H1 (cell line): Measurements from ENCODE around the gene TIAM2. TPM values are rescaled to one million over a fixed set of nuclear protein-coding genes. Genes with fewer than 3 reads are reported as not detected.

Experiments used
- CTCF ChIA-PET: fragments of 300-600 bp; sonication (Branson Sonifier 250); formaldehyde crosslinking; loops from one replicate; lab custom pipeline; 2021; ENCODE audit not compliant: partially characterized antibody; lab: Charles Lee
- POLR2A ChIA-PET: fragments of 300-600 bp; sonication (Branson Sonifier 250); formaldehyde crosslinking; loops from one replicate; lab custom pipeline; 2021; ENCODE audit warnings: inconsistent platforms; ENCODE audit not compliant: partially characterized antibody; lab: Charles Lee
- DNase-seq, 2 experiments: peaks; one replicate each; pipeline versions ENCODE4 v3.0.0 to v3.0.0-alpha.2; 2010 to 2022; ENCODE audit warnings: low spot score in 2 of 2, low read depth in 1 of 2, mixed read lengths in 1 of 2
- FAIRE-seq: peaks from 2 replicates; lab custom pipeline; 2011; peaks lifted over from hg19 to GRCh38; lab: Jason Lieb, UNC
- H2AFZ ChIP-seq: 2 replicates; pipeline ENCODE4 v1.8.1; 2012; ENCODE audit warnings: low read length, inconsistent platforms
- H2AK5ac ChIP-seq: 2 replicates; pipeline ENCODE4 v1.6.1; 2013; ENCODE audit warnings: low read depth, low read length
- H2BK120ac ChIP-seq: replicated peaks from 2 replicates; pipeline ENCODE3; 2013; ENCODE audit warnings: low read depth, low read length, inconsistent platforms
- H2BK12ac ChIP-seq: 2 replicates; pipeline ENCODE4 v1.6.1; 2013; ENCODE audit warnings: low read depth, low read length
- H2BK15ac ChIP-seq: 2 replicates; pipeline ENCODE4 v1.6.1; 2013; ENCODE audit warnings: low read length
- H2BK20ac ChIP-seq: 2 replicates; pipeline ENCODE4 v1.6.1; 2013; ENCODE audit warnings: low read length
- H2BK5ac ChIP-seq: 2 replicates; pipeline ENCODE4 v1.6.1; 2013; ENCODE audit warnings: low read depth, low read length
- H3K14ac ChIP-seq: 2 replicates; pipeline ENCODE4 v1.6.1; 2013; ENCODE audit warnings: inconsistent platforms; ENCODE audit not compliant: insufficient read length
- H3K18ac ChIP-seq: 2 replicates; pipeline ENCODE4 v1.6.1; 2013; ENCODE audit warnings: low read length; ENCODE audit errors: extremely low read depth
- H3K23ac ChIP-seq: 2 replicates; pipeline ENCODE4 v1.6.1; 2013; ENCODE audit warnings: inconsistent platforms; ENCODE audit not compliant: insufficient read length
- H3K23me2 ChIP-seq: 2 replicates; pipeline ENCODE4 v1.6.1; 2013; ENCODE audit warnings: low read depth, low read length
- H3K27ac ChIP-seq: 2 replicates; pipeline ENCODE4 v1.6.1; 2011; ENCODE audit warnings: low read depth, low read length, inconsistent platforms
- H3K27me3 ChIP-seq, 4 experiments: replicated peaks in 1 of 4; 1 replicate in 1 of 4; 2 replicates in 3 of 4; pipeline versions ENCODE4 v1.6.1 to v1.8.1; 2011 to 2013; ENCODE audit warnings: low read length in 3 of 4, mild to moderate bottlenecking in 3 of 4, inconsistent platforms in 2 of 4, mixed read lengths in 2 of 4, moderate library complexity in 1 of 4; ENCODE audit not compliant: control insufficient read depth in 3 of 4, insufficient read depth in 3 of 4; ENCODE audit errors: extremely low read depth in 1 of 4
- H3K36me3 ChIP-seq, 4 experiments: 2 replicates each; pipeline versions ENCODE4 v1.6.1 to v1.8.1; 2011 to 2013; ENCODE audit warnings: mild to moderate bottlenecking in 4 of 4, low read length in 3 of 4, moderate library complexity in 2 of 4, control low read depth in 1 of 4, inconsistent platforms in 1 of 4; ENCODE audit not compliant: insufficient read depth in 4 of 4, control insufficient read depth in 2 of 4
- H3K4ac ChIP-seq: replicated peaks from 2 replicates; pipeline ENCODE3; 2013; ENCODE audit warnings: low read length, low read depth, mixed read lengths, inconsistent platforms; ENCODE audit not compliant: insufficient read length
- H3K4me1 ChIP-seq, 4 experiments: replicated peaks in 1 of 4; 1 replicate in 1 of 4; 2 replicates in 3 of 4; pipeline versions ENCODE4 v1.6.1 to v1.8.1; 2011 to 2013; ENCODE audit warnings: low read length in 3 of 4, inconsistent platforms in 2 of 4, mixed read lengths in 1 of 4; ENCODE audit not compliant: insufficient read depth in 4 of 4, control insufficient read depth in 3 of 4
- H3K4me2 ChIP-seq, 2 experiments: 2 replicates each; pipeline versions ENCODE4 v1.6.1 to v1.8.1; 2011 to 2013; ENCODE audit warnings: low read depth in 2 of 2, low read length in 2 of 2, control low read depth in 1 of 2, inconsistent platforms in 1 of 2, mild to moderate bottlenecking in 1 of 2; ENCODE audit not compliant: insufficient read depth in 1 of 2
- H3K4me3 ChIP-seq, 4 experiments: fragments of 200-600, 300-600 bp in 1 of 4; sonication (generic), shearing (Covaris generic), sonication (Bioruptor Twin) in 1 of 4; 2 replicates each; pipeline versions ENCODE4 v1.5.1 to v1.8.1; 2011 to 2016; ENCODE audit warnings: low read length in 4 of 4, low read depth in 3 of 4, control low read depth in 2 of 4, inconsistent platforms in 2 of 4, mild to moderate bottlenecking in 2 of 4, mixed read lengths in 1 of 4, moderate library complexity in 1 of 4; ENCODE audit not compliant: insufficient read depth in 2 of 4; ENCODE audit errors: extremely low read depth in 1 of 4
- H3K56ac ChIP-seq: replicated peaks from 2 replicates; pipeline ENCODE3; 2013; ENCODE audit warnings: low read depth, mild to moderate bottlenecking, mixed read lengths, low read length, inconsistent platforms; ENCODE audit not compliant: insufficient read length
- H3K79me1 ChIP-seq: 2 replicates; pipeline ENCODE4 v1.6.1; 2013; ENCODE audit warnings: low read depth, low read length, control low read depth
- H3K79me2 ChIP-seq, 2 experiments: 2 replicates each; pipeline versions ENCODE4 v1.6.1 to v1.8.1; 2012 to 2013; ENCODE audit warnings: low read length in 2 of 2, mild to moderate bottlenecking in 2 of 2, inconsistent platforms in 1 of 2; ENCODE audit not compliant: insufficient read depth in 2 of 2, control insufficient read depth in 1 of 2
- H3K9ac ChIP-seq, 4 experiments: replicated peaks in 1 of 4; 1 replicate in 1 of 4; 2 replicates in 3 of 4; pipeline versions ENCODE4 v1.6.1 to v1.8.1; 2011 to 2013; ENCODE audit warnings: low read depth in 3 of 4, low read length in 3 of 4, control low read depth in 2 of 4, mild to moderate bottlenecking in 2 of 4, moderate library complexity in 2 of 4, inconsistent platforms in 1 of 4; ENCODE audit errors: extremely low read depth in 1 of 4
- H3K9me3 ChIP-seq, 2 experiments: 2 replicates each; pipeline versions ENCODE4 v1.6.1 to v1.8.1; 2012 to 2013; ENCODE audit warnings: mild to moderate bottlenecking in 2 of 2, moderate library complexity in 2 of 2, control low read depth in 1 of 2, inconsistent platforms in 1 of 2, low read depth in 1 of 2, low read length in 1 of 2, mixed read lengths in 1 of 2; ENCODE audit not compliant: insufficient read depth in 2 of 2
- H4K20me1 ChIP-seq, 2 experiments: replicated peaks in 1 of 2; 2 replicates each; pipeline versions ENCODE3 to v1.8.1; 2011 to 2013; ENCODE audit warnings: inconsistent platforms in 2 of 2, low read length in 2 of 2, mild to moderate bottlenecking in 1 of 2; ENCODE audit not compliant: insufficient read depth in 2 of 2, control insufficient read depth in 1 of 2
- H4K5ac ChIP-seq: 2 replicates; pipeline ENCODE4 v1.6.1; 2013; ENCODE audit warnings: low read length, low read depth, mixed read lengths, inconsistent platforms; ENCODE audit not compliant: insufficient read length
- H4K8ac ChIP-seq: 2 replicates; pipeline ENCODE4 v1.8.0; 2013; ENCODE audit warnings: mild to moderate bottlenecking, moderate library complexity, low read length, inconsistent platforms; ENCODE audit not compliant: insufficient read depth; ENCODE audit errors: extremely low read depth
- H4K91ac ChIP-seq: replicated peaks from 2 replicates; pipeline ENCODE3; 2013; ENCODE audit warnings: low read length, mixed read lengths, inconsistent platforms; ENCODE audit not compliant: insufficient read length
- BACH1 ChIP-seq: IDR thresholded peaks from 2 replicates; pipeline ENCODE4 v1.6.1; 2012; ENCODE audit warnings: low read length, improper control_type of control experiment
- MAFK ChIP-seq: IDR thresholded peaks from 2 replicates; pipeline ENCODE4 v1.6.1; 2012; ENCODE audit warnings: low read depth, mild to moderate bottlenecking, improper control_type of control experiment, low read length
- SAP30 ChIP-seq: fragments of 300-600 bp; sonication (generic); IDR thresholded peaks from 2 replicates; pipeline ENCODE4 v1.7.1; 2012; ENCODE audit warnings: low read length, moderate library complexity, mild to moderate bottlenecking, inconsistent platforms; ENCODE audit not compliant: insufficient read depth, insufficient replicate concordance
- WGBS, 2 experiments: shearing (Covaris generic) in 1 of 2; methylation state at CpG; one replicate each; pipeline versions ENCODE4 v1.1.6 to v1.1.7; 2013 to 2015; ENCODE audit warnings: low lambda C conversion rate in 2 of 2, mixed read lengths in 2 of 2, inconsistent platforms in 1 of 2, low coverage in 1 of 2, missing lambda C conversion rate in 1 of 2; ENCODE audit not compliant: insufficient replicate concordance in 2 of 2, insufficient coverage in 1 of 2, insufficient read length in 1 of 2; ENCODE audit errors: extremely low coverage in 1 of 2, missing lambda C conversion rate in 1 of 2; 5-methylcytosine and 5-hydroxymethylcytosine counted together
- polyA plus RNA-seq, 7 experiments: library from polyadenylated mRNA; depleted of rRNA in 3 of 7; stranded (reverse) in 5 of 7; unstranded in 2 of 7; fragments of >200 nt in 5 of 7; fragments of 200-250 nt in 2 of 7; gene quantifications; 1 replicate in 5 of 7; 2 replicates in 1 of 7; 4 replicates in 1 of 7; pipeline versions ENCODE4 v1.2.1 to v1.2.3, GENCODE V29; 2011 to 2013; ENCODE audit warnings: missing spikeins in 2 of 7, mixed read lengths in 2 of 7
- total RNA-seq: library from RNA; stranded (reverse); fragmentation: NEBNext Ultra II Directional; extraction: Animal tissue kit (Norgen Biotek cat#: 25700); gene quantifications from 2 replicates; pipeline ENCODE4 v1.2.1, GENCODE V29; 2021
- TF ChIP-seq, protein P1 (sequence below): IDR thresholded peaks from 2 replicates; pipeline ENCODE4 v1.6.1; 2012; ENCODE audit warnings: inconsistent platforms

Gene TIAM2
- total and polyA plus RNA-seq, 2 of the 8 experiments (the other 6 are each of a cell fraction or from before 2014, with no cell fraction given) = 7.4 to 23.9 TPM

- Histone ChIP-seq H3K14ac (no peak overlapping the region), H2BK12ac (no peak overlapping the region), H2BK15ac (no peak overlapping the region), H4K8ac (no peak overlapping the region), H3K36me3 (peaks cover 0 to 24% (median under 1%) of the 10 kb centered on the region in 4 experiments; a peak in 5 of 8 replicates), H3K9me3 (no peaks in the 10 kb centered on the region), H3K79me1 (peaks cover 3% of the 10 kb centered on the region; the same call in 1 of the 2 replicates), H3K18ac (no peak overlapping the region), H3K56ac (no peak overlapping the region), H2BK5ac (no peak overlapping the region; the same call in 1 of the 2 replicates), H2BK20ac (no peak overlapping the region), H2AK5ac (no peak overlapping the region), H3K23ac (no peak overlapping the region), H3K4me2 (no peak overlapping the region), H3K4me3 (no peak overlapping the region), H4K5ac (no peak overlapping the region), H4K20me1 (no peaks in the 10 kb centered on the region), H3K4ac (no peak overlapping the region), H3K23me2 (no peaks in the 10 kb centered on the region), H4K91ac (no peak overlapping the region), H3K4me1 (peaks cover 0 to 4% (median 3%) of the 10 kb centered on the region in 4 experiments; a peak in 3 of 7 replicates), H2BK120ac (no peak overlapping the region), H3K27me3 (no peaks in the 10 kb centered on the region), H3K27ac (no peak overlapping the region), H2AFZ (no peak overlapping the region), H3K79me2 (no peaks in the 10 kb centered on the region; a peak in 1 of 4 replicates), H3K9ac (no peak overlapping the region)
- DNase-seq (no peak), FAIRE-seq (peak; percentile 75)
- POLR2A ChIA-PET = interaction anchor here (0.8 to 1.1 kb wide), 2 partner anchors 34 to 91 kb away, joined by 3 to 5 read pairs; no protein-coding TSS in a partner anchor
- 30% methylated on average over 3 of the region's 3 CpGs; no CpG with 5 or more reads in 1 of the 2 experiments for WGBS, 2 experiments
- TF ChIP-seq MAFK (peak; percentile 64), SAP30 (no peak), BACH1 (peak; percentile 82)
- TF ChIP-seq, protein P1, sequence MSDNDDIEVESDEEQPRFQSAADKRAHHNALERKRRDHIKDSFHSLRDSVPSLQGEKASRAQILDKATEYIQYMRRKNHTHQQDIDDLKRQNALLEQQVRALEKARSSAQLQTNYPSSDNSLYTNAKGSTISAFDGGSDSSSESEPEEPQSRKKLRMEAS = 0 out of 2 replicates have a peak, but pooled peaks have one; percentile 19
- CTCF ChIA-PET = interaction anchor here (2.4 kb wide), 1 partner anchor 10 kb away, joined by 8 read pairs; the partner anchor contains the start of gene CLDN20
These were observed 278.3 kb downstream of the TIAM2 start for GRCh38 chr6:155273431-155273830.
